Smooth muscle cell (in vitro differentiated cells): ENCODE measurements around the gene TMEM154. TPM values are rescaled to one million over a fixed set of nuclear protein-coding genes. Genes with fewer than 3 reads are reported as not detected.

Experiments used
- DNase-seq: peaks from one replicate; lab custom pipeline; 2025; ENCODE audit not compliant: unreplicated experiment; lab: John Stamatoyannopoulos, UW
- H2AFZ ChIP-seq: fragments of 200-600 bp; sonication (generic); 2 replicates; pipeline ENCODE4 v1.6.0; 2016; ENCODE audit warnings: antibody characterized with exemption, low read depth, mild to moderate bottlenecking
- H3F3A ChIP-seq: fragments of 200-600 bp; sonication (generic); 2 replicates; pipeline ENCODE4 v1.6.0; 2017; ENCODE audit warnings: antibody characterized with exemption, low read depth
- H3K27ac ChIP-seq: fragments of 200-600 bp; sonication (generic); 2 replicates; pipeline ENCODE4 v1.5.1; 2016; ENCODE audit warnings: low read depth, mild to moderate bottlenecking
- H3K27me3 ChIP-seq: fragments of 200-600 bp; sonication (generic); 2 replicates; pipeline ENCODE4 v1.6.1; 2016; ENCODE audit warnings: low read depth, mild to moderate bottlenecking
- H3K36me3 ChIP-seq: fragments of 200-600 bp; sonication (generic); 2 replicates; pipeline ENCODE4 v1.5.1; 2016; ENCODE audit warnings: low read depth
- H3K4me1 ChIP-seq: fragments of 200-600 bp; sonication (generic); 2 replicates; pipeline ENCODE4 v1.5.1; 2016; ENCODE audit warnings: low read depth
- H3K4me2 ChIP-seq: fragments of 200-600 bp; sonication (generic); 2 replicates; pipeline ENCODE4 v1.6.0; 2016; ENCODE audit warnings: mild to moderate bottlenecking
- H3K4me3 ChIP-seq: fragments of 200-600 bp; sonication (generic); 2 replicates; pipeline ENCODE4 v1.5.1; 2016; ENCODE audit warnings: mild to moderate bottlenecking
- H3K79me2 ChIP-seq: fragments of 200-600 bp; sonication (generic); 2 replicates; pipeline ENCODE4 v1.6.0; 2016; ENCODE audit warnings: low read depth, mild to moderate bottlenecking
- H3K9ac ChIP-seq: fragments of 200-600 bp; sonication (generic); 2 replicates; pipeline ENCODE4 v1.6.0; 2016; ENCODE audit warnings: low read depth
- H3K9me3 ChIP-seq: fragments of 200-600 bp; sonication (generic); replicated peaks from 2 replicates; pipeline ENCODE4 v1.5.1; 2016; ENCODE audit warnings: low read depth
- H4K20me1 ChIP-seq: fragments of 200-600 bp; sonication (generic); 2 replicates; pipeline ENCODE4 v1.6.0; 2016; ENCODE audit warnings: low read depth
- WGBS: methylation state at CpG from one replicate; pipeline ENCODE4 v1.1.7; 2016; ENCODE audit warnings: low lambda C conversion rate; 5-methylcytosine and 5-hydroxymethylcytosine counted together
- polyA plus RNA-seq: library from polyadenylated mRNA; unstranded; fragments of >200 nt; fragmentation: Nextera tagmentation; extraction: Ambion mirVana; gene quantifications from 2 replicates; pipeline ENCODE4 v1.2.1, GENCODE V29; 2016
- total RNA-seq: library from RNA; depleted of rRNA; stranded (reverse); fragments of >200 nt; gene quantifications from 2 replicates; pipeline ENCODE4 v1.2.3, GENCODE V29; 2014
- TF ChIP-seq, protein P1 (sequence below): fragments of 200-600 bp; sonication (generic); IDR thresholded peaks from 2 replicates; pipeline ENCODE4 v1.5.1; 2017; ENCODE audit warnings: borderline replicate concordance, mild to moderate bottlenecking, antibody characterized with exemption; ENCODE audit not compliant: insufficient read depth, poor library complexity, severe bottlenecking

TMEM154 gene
- total and polyA plus RNA-seq, 2 experiments from 2014 or later = 1.8 to 6.0 TPM

DNA sequence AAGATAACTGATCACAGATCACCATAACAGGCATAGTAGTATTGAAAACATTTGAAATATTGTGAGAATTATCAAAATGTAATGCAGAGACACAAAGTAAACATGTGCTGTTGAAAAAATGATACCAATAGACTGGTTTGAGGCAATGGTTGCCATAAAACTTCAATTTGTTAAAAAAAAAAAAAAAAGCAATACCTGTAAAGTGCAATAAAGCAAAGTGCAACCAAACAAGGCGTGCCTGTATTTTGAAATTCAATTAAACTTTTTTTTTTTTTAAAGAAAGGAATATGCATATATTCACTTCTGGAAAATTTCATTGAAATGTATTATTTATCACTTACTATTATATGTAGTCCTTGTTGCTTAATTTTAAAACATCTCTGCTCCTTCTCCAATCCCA, 27.7 kb downstream of the TMEM154 start:
- Histone ChIP-seq H3K36me3 (no peaks in the 10 kb centered on the region), H3K79me2 (no peaks in the 10 kb centered on the region), H3K4me2 (no peak overlapping the region), H3K9me3 (peaks cover 2% of the 10 kb centered on the region), H2AFZ (no peak overlapping the region), H3K27me3 (no peaks in the 10 kb centered on the region), H4K20me1 (no peaks in the 10 kb centered on the region), H3K4me3 (no peak overlapping the region), H3K9ac (no peak overlapping the region), H3K27ac (no peak overlapping the region), H3K4me1 (no peaks in the 10 kb centered on the region), H3F3A (no peaks in the 10 kb centered on the region)
- TF ChIP-seq, protein P1, sequence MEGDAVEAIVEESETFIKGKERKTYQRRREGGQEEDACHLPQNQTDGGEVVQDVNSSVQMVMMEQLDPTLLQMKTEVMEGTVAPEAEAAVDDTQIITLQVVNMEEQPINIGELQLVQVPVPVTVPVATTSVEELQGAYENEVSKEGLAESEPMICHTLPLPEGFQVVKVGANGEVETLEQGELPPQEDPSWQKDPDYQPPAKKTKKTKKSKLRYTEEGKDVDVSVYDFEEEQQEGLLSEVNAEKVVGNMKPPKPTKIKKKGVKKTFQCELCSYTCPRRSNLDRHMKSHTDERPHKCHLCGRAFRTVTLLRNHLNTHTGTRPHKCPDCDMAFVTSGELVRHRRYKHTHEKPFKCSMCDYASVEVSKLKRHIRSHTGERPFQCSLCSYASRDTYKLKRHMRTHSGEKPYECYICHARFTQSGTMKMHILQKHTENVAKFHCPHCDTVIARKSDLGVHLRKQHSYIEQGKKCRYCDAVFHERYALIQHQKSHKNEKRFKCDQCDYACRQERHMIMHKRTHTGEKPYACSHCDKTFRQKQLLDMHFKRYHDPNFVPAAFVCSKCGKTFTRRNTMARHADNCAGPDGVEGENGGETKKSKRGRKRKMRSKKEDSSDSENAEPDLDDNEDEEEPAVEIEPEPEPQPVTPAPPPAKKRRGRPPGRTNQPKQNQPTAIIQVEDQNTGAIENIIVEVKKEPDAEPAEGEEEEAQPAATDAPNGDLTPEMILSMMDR = no peak
- DNase-seq = no peak
- 91% methylated on average over 1 of the region's 1 CpG for WGBS

- H3K27me3 ChIP-seq = no peaks in the 10 kb centered on the region
- TF ChIP-seq, protein P1 = no peak
- no peak overlapping the region for H3K4me3 ChIP-seq
- no peaks in the 10 kb centered on the region for H4K20me1 ChIP-seq
- H3K4me2 ChIP-seq = no peak overlapping the region
- H3K9me3 ChIP-seq = no peaks in the 10 kb centered on the region
- peaks cover 3% of the 10 kb centered on the region for H3K4me1 ChIP-seq
- H2AFZ ChIP-seq = no peak overlapping the region
- no peak overlapping the region for H3K27ac ChIP-seq
- H3K36me3 ChIP-seq = no peaks in the 10 kb centered on the region
- DNase-seq = no peak
- no peaks in the 10 kb centered on the region for H3F3A ChIP-seq
- no peak overlapping the region for H3K9ac ChIP-seq
- no peaks in the 10 kb centered on the region for H3K79me2 ChIP-seq
Observed at GRCh38 chr4:152651473-152652060, 28.2 kb downstream of the TMEM154 start.

DNA sequence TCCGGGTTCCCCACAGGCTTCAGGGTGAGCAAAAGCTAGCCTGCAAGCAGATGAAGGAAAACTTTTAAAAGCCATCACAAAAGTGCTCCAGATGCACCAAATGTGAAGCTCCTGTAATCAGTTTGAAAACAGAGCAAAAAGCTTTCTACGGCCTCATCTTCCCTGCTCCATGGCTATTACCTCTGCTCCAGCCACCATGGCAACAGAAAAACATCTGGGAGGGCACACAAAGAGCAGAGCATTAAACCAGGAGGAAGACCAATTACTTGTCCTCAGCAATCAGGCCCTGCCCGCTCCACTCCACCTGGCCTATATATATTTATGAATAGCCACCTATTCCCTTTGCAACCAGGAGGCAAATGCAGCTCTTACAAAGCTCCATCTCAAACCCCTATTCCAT, 33.6 kb downstream of the TMEM154 start:
- Histone ChIP-seq H3K27me3 (no peaks in the 10 kb centered on the region), H3K4me2 (no peak overlapping the region), H3K4me3 (no peak overlapping the region), H3K79me2 (no peaks in the 10 kb centered on the region), H3K36me3 (no peaks in the 10 kb centered on the region), H3F3A (no peaks in the 10 kb centered on the region), H3K9me3 (no peaks in the 10 kb centered on the region), H3K27ac (no peak overlapping the region), H4K20me1 (no peaks in the 10 kb centered on the region), H3K4me1 (peaks cover 10% of the 10 kb centered on the region), H2AFZ (no peak overlapping the region), H3K9ac (no peak overlapping the region)
- TF ChIP-seq, protein P1 = no peak
- WGBS = 86% methylated on average over 3 of the region's 3 CpGs
- DNase-seq = no peak

GRCh38 chr4:152644130-152644529, 35.7 kb downstream of the TMEM154 start:
- Histone ChIP-seq H2AFZ (no peak overlapping the region), H3K27me3 (no peaks in the 10 kb centered on the region), H3K27ac (no peak overlapping the region)

More at GRCh38 chr4:152644130-152644529, 35.7 kb downstream of the TMEM154 start:
- WGBS = 78% methylated on average over 4 of the region's 4 CpGs
- Histone ChIP-seq H4K20me1 (no peaks in the 10 kb centered on the region), H3K36me3 (no peaks in the 10 kb centered on the region), H3F3A (no peaks in the 10 kb centered on the region), H3K9me3 (no peaks in the 10 kb centered on the region), H3K79me2 (no peaks in the 10 kb centered on the region), H3K4me2 (no peak overlapping the region), H3K9ac (no peak overlapping the region), H3K4me3 (no peak overlapping the region), H3K4me1 (peaks cover 10% of the 10 kb centered on the region)
- TF ChIP-seq, protein P1 = no peak
- no peak for DNase-seq
